Fibroblast of peridontal ligament (primary cell): ENCODE measurements around the gene NDST1.
A peak's percentile ranks its signal among the peaks of the same experiment; 100 is the strongest.

Experiments
- DNase-seq: peaks from one replicate; pipeline ENCODE4 v3.0.0-alpha.2; 2010; ENCODE audit errors: extremely low read depth

NDST1 gene

DNA sequence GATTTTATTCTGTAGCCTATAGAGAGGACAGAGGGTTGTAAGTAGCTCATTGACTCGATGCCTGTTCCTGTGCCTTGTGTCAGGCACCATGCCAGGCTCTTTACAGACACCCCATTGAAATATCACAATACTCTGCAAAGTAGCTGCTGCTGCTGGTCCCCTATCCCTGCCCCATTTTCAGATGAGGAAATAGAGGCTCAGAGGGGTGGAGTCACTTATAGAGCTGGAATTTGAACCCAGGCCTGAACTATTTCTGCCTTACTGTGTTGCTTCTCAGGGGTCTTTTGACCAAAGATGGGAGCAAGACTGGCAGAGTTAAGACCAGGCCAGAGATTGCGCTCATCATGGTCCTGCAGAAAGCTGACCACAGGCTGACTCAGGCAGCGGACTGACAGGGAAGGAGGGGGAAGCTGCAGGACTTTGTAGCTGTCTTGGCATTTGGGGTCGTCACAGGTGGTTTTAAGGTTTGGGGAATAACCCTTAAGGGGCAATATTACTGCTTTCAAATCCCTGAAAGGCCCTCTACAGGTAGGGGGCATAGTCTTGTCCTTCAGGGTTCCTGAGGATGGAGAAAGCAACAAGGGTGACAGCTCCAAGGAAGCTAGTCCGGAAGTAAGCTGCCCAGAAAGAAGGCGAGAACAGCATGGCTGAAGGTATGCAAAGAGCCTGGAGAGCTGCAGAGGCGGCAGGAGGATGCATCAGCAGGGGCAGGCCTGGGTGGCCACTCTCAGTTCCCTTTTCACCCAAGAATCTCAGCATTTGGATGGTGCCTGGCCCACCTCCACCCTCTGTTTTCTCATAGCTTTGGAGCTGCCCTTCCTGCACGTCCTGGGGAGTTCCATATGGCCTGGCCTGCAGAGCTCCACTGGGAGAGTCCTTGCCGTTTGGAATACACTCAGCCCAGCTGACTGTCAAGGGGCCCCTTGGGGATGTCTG lies 18.3 kb upstream of the NDST1 start:
- DNase-seq = no peak

DNA sequence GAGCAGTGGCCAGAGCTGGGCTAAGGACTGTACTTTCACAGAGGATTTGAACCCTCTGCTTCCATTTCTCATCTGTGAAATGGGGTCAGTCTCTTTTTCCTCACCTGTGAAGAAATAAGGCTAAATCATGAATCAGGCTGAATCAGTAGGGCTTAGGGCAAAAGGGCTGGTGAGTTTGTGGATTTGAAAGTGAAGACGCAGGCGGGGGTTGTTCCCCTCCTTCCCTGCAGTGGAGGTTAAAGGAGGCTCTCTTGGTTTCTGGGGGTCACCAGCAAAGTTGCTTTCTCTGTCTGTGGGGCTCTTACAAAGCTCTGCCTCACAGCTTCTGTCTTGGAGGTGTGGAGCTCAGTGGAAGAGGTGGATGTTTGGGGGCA lies 17.6 kb upstream of the NDST1 start:
- no peak for DNase-seq

DNA sequence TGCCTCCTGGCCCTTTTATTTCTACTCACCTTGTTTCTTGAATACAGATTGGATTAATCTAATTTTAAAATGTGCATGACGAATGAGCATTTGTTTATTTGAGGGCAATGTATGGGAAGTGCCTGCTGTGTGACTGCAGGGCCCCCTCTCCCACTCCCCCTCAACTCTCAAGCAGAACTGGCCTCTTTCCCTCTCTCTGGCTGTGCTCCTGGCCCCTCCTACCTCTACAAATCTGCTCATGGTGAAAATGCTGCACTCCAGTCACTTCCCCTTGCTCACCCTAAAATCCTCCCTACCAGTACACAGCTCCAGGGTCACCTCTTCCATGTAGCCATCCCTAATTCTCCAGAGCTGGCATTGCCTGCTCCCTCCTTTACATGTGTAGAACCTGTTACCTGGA lies 17.2 kb upstream of the NDST1 start:
- no peak for DNase-seq

DNA sequence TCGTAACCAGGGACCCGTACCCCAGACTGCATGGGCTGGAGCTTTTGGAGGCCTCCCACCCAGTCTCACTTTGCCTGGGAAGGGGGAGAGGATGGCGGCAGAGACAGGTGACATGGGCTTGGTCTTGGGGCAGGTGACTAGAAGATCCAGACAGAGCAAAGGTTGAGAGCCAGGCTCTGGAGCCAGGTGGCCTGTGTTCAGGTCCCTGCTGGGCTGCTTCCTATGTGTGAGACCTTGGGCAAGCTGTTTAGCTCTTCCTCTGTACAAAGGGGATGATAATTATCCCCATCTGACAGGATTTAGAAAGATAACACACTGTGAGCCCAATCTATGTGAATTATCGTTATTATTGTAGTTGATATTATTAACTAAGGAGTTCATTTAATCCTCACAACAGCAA lies 16.1 kb upstream of the NDST1 start:
- DNase-seq = no peak

DNA sequence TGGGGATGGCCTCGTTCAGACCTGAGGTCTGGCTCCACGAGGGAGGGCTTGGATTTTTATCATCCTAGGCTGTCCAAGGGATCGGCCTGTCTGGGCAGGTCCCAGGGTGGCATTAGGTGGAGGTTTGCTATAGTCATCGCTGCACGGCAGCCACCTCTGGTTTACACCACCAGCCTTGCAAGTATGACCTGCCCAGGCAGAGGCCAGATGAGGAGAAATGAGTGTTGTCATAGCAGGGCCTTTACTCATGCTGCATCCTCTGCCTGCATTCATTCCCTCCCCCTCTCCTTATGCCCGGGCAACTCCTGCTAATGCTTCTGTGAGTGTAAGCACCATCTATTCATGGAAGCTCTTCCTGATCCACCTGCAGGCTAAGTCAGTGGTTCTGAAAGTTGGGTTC lies 15.3 kb upstream of the NDST1 start:
- peak; percentile 62 for DNase-seq

DNA sequence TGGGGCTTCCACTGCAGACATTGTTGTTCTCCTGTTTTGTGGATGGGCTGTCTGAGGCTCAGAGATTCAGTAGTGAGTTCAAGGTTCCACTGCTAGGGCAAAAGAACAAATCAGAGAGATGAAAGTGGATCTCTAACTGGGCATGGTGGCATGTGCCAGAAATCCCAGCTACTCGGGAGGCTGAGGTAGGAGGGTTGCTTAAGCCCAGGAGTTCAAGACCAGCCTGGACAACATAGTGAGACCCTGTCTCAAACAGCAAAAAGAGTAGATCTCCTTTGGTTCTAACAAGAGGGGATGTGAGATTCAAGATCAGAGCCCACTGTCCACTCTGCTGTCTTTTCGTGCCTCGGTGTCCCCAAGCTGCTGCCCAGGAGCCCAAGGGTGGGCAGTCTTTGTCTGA lies 11.8 kb upstream of the NDST1 start:
- no peak for DNase-seq

DNA sequence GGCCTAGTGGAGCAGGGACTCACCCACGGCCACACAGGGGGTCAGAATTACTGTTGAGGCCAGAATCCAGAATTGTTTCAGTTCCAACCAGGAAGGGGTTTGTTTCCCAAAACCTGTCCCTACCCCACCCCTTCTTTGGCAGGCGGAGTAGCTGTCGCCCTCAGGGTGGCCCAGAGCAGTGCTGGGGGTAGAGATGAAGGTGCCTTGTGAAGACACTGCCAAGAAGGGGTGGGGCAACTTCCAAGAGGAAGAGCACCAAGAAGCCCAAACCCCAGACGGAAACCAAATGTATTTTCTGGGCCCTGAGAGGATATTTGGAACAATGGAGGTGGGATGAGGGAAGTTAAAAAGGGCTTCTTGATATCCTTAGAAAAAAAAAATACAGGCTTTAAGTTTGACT lies 11.4 kb upstream of the NDST1 start:
- DNase-seq = no peak

DNA sequence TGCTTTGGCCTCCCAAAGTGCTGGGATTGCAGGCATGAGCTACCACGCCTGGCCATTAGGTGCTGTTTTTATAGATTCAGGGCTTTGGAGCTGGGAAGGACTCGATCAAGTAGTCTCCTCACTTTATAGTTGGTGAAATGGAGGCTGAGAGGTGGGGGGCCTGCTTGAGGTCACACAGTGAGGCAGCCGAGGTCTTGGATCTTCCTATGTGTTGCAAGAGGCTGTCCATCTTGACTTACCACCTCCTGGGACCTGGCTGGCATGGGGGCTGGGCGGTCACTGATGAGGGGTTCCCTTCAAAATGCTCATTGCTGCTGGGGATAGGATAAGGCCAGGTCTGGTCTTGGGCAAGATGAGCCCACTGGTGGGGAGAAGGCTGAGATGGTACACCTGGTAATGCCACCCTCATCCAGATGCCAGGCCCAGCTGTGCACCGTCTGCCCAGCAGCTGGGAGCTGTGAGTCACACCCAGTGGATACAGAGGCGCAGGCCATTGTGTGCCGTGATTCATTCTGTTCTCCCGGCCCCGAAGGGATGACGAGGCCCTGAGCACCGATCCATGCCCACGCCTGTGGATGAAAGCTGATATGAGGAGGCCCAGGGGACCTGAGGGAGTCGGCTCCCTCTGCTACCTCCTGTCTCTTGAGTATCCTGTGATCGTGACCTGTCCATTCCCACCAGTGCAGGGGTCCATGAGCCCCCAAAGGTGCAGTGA lies 10.5 kb upstream of the NDST1 start:
- DNase-seq = peak; percentile 89

DNA sequence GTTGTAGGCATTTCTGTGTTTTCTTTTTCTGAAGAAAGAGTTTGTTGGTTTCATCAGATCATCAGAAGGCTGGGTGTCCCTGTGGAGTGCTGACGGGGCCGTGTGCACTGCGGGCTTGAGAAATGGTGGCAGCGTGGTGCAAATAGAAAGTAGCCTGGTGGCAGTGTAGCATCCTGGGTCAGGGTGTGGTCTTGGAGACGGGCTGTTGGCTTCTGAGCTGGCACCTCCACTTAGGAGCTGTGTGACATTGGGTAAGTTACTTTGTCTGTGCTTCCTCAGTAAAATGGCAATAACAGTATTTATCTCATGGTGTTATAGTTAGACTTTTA lies 10.0 kb upstream of the NDST1 start:
- no peak for DNase-seq

DNA sequence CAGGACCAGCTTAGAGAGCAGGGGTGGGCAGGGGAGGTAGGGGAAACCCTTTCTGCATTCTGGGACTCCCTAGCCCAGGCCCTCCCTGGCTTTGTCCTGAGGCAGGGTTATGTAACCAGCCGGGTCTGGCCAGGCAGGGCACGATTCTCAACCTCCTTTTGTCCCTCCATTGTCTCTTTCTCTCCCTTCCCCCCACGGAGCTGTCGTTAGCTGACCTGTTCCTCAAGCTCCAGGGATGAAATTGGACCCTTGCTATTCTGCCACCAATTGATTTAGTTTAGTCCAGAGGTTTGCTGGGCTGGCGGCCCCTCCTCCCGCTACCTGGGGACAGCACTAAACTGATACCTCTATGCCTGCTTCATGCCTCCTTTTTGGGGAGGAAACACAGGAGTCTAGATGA lies 9.4 kb upstream of the NDST1 start:
- no peak for DNase-seq

DNA sequence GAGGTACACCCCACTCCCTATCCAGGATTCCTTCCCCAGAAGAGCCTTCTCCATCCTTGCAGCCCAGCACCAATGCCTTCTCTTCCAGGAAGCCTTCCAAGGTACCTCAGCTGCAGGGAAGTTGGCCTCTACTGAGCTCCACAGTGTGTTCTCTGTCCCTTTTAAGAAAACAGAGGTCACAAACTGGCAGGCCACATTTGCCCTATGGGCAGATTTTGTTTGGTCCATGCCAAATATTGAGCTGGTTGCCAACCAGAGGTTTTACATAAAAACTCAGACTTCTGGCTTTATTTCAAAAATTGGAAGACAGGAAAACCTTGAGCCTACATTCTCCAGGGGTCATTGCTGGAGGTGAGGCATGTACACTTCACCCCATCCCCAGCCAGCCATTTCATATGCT lies 9.0 kb upstream of the NDST1 start:
- DNase-seq = no peak

DNA sequence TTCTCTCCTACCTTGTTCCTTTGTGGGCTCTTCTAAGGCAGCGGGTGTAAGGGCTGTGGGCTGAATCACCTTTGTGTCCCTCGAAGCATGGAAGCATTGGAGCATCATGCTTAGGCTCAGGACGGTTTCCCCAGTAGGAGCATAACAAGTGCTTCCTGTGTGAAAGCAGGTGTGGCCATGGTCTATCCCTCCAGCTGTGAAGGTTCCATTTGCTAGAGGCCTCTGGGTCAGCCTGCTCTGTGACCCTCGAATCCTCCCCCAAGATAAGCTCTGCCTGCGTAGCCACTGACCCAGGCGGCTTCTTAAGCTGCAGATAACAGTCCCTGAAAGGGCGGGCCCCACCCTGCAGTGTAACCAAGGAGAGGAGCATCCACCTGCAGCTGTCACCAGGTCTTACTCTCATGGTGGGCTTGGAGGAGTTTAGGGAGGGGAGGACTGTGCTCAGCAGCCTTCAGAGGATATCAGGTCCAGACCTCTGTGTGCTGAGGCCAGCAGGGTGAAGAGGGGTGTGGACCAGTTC lies 8.4 kb upstream of the NDST1 start:
- DNase-seq = no peak

DNA sequence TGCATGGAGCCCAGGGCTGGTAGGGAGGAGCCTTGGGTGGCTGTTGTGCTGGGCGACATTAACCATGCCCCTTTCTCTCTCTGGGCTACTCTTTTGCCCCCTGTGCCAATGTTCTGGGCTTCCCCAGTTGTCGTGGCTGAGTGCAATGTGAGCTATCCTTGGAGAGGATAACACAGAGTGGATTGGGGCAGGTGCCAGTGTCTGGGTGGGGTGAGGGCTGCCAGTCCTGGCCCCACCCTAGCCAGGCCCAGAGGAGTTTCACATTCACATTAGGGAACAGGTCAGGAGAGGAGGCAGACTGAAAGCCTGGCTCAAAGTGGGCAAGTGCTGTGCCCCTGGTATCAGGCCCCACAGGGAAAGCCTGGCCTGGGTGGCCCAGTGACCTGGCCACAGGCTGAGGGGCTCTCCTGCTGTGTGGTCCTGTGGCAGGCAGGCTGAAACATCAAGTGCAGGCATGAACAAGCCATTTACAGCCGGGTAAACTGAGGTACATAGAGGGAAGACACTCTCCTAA lies 7.5 kb upstream of the NDST1 start:
- no peak for DNase-seq

DNA sequence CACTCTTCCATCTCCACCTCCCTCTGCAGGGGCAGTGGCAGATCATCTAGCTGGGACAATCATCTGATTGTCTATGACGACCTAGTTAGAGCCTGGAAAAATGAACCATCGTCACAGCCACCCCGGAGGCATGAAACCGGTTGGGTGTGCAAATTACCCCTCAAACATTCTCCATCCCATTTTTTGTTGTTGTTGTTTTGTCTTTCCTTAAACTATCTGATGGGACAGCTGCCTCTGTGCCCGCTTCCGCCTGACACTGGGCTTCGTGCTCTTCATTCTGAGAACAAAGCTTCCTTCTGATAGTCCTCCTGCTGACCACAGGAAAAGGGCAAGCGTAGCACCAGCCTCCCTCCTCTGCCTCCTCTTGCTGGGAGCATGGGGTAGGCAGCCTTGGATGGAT lies 7.0 kb upstream of the NDST1 start:
- DNase-seq = no peak

DNA sequence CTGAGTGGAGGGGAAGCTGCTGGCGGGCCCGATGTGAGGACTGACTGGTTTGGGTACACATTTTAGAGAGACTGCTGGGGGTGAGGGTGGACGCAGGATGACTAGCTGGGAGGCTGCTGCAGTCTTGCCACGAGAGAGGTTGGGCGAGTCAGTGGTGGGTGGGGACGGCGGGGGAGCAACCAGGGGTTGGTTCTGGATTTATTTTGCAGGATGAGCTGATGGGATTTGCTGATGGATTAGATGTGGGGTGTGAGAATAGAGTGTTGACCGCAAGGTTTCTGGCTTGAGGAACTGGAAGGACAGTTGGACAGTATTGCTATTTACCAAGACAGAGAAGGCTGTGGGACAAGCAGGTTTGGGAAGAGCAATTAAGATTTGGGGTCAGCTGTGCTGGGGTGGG lies 5.8 kb upstream of the NDST1 start:
- DNase-seq = peak; percentile 30

DNA sequence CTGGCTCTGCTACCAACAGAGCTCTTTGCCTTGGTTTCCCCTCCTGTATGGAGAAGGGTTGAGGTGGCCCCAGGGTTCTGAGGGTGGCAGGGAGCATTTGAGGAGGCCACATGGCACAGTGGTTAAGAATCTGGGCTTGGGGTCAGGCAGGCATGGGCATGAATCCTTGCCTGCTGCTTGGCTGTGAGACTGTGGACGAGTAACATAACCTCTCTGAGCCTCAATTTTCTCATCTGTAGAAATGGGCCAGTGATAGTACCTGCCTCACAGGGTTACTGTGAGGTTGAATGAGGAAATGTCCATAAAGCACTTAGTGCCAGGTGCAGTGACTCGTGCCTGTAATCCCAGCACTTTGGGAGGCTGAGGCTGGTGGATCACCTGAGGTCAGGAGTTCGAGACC lies 5.1 kb upstream of the NDST1 start:
- DNase-seq = no peak

DNA sequence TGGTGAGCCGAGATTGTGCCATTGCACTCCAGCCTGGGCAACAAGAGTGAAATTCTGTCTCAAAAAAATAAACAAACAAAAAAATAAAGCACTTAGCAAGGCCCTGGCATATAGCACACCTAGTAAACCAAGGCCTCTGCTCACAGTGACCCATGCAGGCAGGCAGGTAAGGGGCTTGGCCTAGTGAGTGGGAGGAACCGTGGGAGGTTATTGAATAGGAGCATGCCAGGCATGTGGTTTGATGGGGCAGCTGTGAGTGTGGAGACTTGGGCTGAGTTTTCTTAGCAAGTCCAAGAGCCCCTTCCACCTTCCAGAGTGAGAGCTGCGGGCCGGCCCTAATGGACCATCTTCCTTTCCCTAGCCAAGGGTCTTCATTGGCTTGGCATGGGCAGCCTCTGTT lies 4.5 kb upstream of the NDST1 start:
- DNase-seq = no peak

DNA sequence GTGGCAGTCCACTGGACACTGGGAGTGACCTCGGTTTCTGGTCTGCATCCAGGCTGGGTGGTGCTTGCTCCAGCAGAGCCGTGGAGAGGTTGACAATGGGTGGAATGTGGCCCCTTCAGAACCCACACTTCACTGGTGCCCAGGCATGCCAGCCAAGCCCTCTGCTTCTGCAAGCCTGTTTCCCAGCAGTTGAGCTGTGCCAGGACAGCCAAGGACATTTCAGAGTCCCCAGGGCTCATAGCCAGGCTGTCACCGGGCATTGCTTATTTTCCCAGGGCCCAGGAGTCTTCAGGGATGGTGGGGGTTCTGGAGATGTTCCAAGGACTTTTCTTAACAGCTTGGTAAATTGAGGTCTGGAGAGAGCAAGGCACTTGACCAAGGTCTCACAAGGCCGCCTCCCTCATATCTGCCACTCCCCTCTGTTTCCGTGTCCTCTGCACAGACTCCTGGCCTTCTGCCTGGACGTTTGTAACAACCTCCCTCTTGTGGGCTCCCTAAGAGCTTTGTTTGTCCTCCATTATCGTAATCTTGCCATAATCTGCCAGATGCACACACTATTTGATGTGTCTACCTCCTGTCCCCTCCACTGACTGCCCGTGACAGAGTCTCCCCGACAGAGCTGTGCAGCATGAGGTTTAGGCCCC lies 3.8 kb upstream of the NDST1 start:
- peak; percentile 53 for DNase-seq

DNA sequence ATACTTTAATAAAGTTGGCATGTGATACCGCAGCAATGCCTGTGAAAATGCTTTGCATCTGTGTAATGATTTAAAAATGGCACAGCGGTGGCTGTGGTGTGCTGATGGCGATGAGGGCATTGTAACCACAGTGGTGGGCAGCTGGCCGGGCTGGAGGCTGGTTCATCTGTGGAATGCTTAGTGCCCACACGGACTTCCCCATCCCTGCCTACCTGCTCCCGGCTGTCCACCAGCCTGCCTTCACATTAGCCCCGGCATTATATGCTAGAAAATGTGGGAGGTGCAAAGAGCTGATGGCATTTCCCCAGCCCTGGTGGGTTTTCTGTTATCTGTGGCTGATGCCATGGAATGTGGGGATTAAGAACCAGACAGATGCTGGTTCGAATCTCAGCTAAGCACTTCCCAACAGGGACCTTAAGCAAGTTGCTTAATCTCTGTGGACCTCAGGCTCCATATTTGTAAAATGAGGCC lies 2.9 kb upstream of the NDST1 start:
- peak; percentile 52 for DNase-seq

DNA sequence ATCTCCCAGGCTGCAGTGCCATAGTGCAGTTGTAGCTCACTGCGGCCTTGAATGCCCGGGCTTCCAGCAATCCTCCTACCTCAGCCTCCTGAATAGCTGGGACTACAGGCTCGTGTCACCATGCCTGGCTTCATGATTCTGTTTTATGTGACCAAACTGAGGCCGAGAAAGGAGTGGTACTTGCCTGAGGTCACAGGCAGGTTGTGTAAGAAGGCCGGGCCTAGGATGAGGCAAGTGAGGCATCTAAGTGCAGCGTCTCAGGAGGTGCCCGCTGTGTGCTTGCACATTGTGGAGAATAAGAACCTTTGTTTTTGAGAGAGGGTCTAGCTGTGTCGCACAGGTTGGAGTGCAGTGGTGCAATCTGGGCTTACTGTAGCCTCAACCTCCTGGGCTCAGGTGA lies 2.1 kb upstream of the NDST1 start:
- DNase-seq = no peak

DNA sequence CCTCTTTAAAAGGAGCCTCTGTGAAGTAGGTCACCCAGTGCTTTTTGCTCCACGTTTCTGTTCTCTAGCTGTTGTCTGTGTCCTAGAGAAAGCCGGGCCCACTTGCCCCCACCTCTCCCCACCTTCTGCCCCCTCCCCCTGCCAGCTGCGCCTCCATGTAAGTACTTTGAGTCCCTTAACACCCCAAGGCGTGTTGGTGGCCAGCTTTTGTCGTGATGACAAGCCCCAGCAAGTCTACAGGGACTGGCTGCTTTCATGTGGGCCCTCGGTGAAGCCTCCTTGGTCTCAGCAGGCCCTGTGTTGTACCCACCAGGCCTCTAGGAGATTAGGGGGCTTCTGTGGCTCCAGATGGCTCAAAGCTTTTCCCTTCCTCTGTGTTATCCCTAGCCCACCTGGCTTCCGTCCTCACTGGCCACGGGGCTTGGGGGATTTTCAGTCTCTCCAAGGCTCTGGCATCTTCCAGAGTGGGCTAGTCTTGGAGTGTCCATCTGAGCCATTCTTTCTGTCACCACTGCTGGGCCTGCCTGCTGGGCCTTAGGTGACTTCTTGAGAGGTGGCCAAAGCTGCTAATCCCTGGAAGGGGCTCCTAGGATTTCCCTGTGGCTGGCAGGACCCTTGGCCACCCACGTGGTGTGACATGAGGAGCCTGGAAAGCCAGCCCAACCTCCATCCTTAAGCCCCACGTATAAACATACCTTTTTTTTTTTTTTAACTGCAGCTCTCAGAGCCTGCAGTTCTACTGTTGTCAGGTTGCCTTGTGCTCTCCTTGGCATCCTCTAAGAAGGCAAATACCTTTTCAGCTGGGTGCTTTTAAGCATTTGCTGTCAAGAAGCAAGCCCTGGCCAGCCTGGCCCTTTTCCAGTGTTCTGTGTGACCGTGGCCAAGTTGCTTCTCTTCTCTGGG lies 1.1 kb upstream of the NDST1 start:
- no peak for DNase-seq
